Renal cortical epithelial cell (primary cell): ENCODE data around the gene SULT1B1. TPM values are rescaled to one million over a fixed set of nuclear protein-coding genes. Genes with fewer than 3 reads are reported as not detected.

ENCODE experiments used
- DNase-seq: peaks from one replicate; pipeline ENCODE4 v3.0.0-alpha.2; 2011; ENCODE audit warnings: low read depth
- total RNA-seq: library from RNA; depleted of rRNA; stranded (reverse); fragments of >200 nt; gene quantifications from 2 replicates; pipeline ENCODE4 v1.2.3, GENCODE V29; 2014

The SULT1B1 gene
- total RNA-seq, 1 donor from 2014 or later, result not detected

- no peak for DNase-seq
Observed at GRCh38 chr4:69697536-69698242, 62.7 kb downstream of the SULT1B1 start.

DNA sequence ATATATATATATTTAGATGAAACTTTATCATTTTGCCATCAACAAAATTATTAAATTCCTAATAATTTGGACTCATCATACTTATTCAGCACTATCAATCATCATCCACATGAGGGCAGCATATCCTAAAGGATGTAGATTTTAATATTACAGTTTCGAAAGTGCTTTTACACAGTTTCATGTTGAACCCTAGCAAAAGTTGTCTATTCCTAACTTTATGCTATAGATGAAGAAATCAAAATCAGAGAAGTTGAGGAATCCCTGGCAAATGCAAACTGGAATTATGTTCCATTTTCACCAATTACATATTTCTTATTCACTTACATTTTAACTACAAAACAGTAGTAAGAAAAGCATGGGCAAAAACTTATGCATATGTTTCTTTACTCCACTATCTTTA, 70.8 kb downstream of the SULT1B1 start:
- DNase-seq, result peak; percentile 46

GRCh38 chr4:69684804-69685203, 75.6 kb downstream of the SULT1B1 start:
- no peak for DNase-seq

Other genes starting within 250 kb of the SULT1B1 start
- not detected in 2 replicates for gene UGT2A2, start 121.0 kb downstream of the SULT1B1 start, total RNA-seq
- gene UGT2A1, start 107.4 kb downstream of the SULT1B1 start, total RNA-seq, result not detected in 2 replicates
- 0.30 TPM in 1 of 2 replicates, not detected in the other for gene SULT1E1, start 99.5 kb upstream of the SULT1B1 start, total RNA-seq
- gene CSN1S1, start 170.4 kb upstream of the SULT1B1 start, total RNA-seq, result not detected in 2 replicates
- not detected in 2 replicates for gene CSN2, start 205.1 kb upstream of the SULT1B1 start, total RNA-seq
- not detected in 2 replicates for gene STATH, start 235.3 kb upstream of the SULT1B1 start, total RNA-seq